Measurements from ENCODE around the gene LGALS7B.

LGALS7B gene

DNA sequence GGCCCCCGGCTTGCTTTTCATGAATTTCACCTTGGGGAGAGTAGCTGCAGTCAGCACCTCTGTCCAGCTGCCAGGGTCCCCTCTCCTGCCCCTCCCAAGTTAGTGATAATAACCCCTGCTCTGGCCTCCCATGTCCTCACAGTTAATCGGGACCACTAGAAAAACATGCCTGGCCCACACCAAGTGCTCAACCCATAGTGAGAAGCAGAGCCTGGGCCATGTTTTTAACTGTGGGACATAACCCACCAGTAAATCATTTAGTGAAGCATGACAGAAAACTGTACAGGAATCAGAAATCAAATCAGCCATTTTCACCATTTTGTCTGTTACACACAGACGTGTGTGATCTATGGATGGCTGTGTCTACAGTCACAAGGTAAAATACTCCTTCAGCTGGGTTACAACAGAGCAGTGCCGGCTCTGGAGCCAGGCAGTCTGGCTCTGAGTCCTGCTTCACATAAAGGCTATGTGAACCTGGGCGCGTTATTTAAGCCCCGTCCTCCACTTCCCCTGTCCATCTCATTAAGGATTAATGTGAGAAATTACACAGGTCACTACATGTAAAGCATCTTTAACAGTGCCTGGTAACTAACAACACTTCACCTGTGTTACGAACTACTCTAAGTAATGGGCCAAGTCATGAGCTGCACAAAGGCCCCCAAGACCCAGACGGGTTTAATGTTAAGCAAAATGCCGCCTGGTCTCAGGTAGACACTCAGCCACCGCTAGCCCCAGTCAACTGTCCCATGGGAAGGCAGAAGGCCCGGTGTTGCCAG, 50.2 kb downstream of the LGALS7B start (continued):
- TF ChIP-seq GFI1B (tag by site-specific recombination; IDR thresholded peaks at IDR 0.05) (no peak), ZNF366 (tag by site-specific recombination; conservative IDR thresholded peaks at IDR 0.05) (no peak), ZNF112 (tag by site-specific recombination; IDR thresholded peaks at IDR 0.05) (no peak), ZNF350 (tag by site-specific recombination; IDR thresholded peaks at IDR 0.05) (no peak), ZBTB8A (tag by site-specific recombination; IDR thresholded peaks at IDR 0.05) (no peak), ZNF24 (tag by site-specific recombination; IDR thresholded peaks at IDR 0.05) (no peak), ZNF670 (tag by site-specific recombination; IDR thresholded peaks at IDR 0.05; ENCODE audit: low read depth) (no peak), SP3 (tag by site-specific recombination; IDR thresholded peaks at IDR 0.05) (no peak), GLI4 (tag by site-specific recombination; IDR thresholded peaks at IDR 0.05) (no peak), ZNF600 (tag by site-specific recombination; IDR thresholded peaks at IDR 0.05) (peak; percentile 85), ZNF146 (tag by site-specific recombination; IDR thresholded peaks at IDR 0.05) (no peak), HOXA7 (CRISPR knock-in tag; IDR thresholded peaks at IDR 0.05; ENCODE audit: borderline replicate concordance) (no peak)
- TF ChIP-seq, protein P1, sequence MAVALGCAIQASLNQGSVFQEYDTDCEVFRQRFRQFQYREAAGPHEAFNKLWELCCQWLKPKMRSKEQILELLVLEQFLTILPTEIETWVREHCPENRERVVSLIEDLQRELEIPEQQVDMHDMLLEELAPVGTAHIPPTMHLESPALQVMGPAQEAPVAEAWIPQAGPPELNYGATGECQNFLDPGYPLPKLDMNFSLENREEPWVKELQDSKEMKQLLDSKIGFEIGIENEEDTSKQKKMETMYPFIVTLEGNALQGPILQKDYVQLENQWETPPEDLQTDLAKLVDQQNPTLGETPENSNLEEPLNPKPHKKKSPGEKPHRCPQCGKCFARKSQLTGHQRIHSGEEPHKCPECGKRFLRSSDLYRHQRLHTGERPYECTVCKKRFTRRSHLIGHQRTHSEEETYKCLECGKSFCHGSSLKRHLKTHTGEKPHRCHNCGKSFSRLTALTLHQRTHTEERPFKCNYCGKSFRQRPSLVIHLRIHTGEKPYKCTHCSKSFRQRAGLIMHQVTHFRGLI (tag by site-specific recombination; IDR thresholded peaks at IDR 0.05): peak; percentile 91
- TF ChIP-seq, protein P2, sequence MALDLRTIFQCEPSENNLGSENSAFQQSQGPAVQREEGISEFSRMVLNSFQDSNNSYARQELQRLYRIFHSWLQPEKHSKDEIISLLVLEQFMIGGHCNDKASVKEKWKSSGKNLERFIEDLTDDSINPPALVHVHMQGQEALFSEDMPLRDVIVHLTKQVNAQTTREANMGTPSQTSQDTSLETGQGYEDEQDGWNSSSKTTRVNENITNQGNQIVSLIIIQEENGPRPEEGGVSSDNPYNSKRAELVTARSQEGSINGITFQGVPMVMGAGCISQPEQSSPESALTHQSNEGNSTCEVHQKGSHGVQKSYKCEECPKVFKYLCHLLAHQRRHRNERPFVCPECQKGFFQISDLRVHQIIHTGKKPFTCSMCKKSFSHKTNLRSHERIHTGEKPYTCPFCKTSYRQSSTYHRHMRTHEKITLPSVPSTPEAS (tag by site-specific recombination; IDR thresholded peaks at IDR 0.05): no peak

DNA sequence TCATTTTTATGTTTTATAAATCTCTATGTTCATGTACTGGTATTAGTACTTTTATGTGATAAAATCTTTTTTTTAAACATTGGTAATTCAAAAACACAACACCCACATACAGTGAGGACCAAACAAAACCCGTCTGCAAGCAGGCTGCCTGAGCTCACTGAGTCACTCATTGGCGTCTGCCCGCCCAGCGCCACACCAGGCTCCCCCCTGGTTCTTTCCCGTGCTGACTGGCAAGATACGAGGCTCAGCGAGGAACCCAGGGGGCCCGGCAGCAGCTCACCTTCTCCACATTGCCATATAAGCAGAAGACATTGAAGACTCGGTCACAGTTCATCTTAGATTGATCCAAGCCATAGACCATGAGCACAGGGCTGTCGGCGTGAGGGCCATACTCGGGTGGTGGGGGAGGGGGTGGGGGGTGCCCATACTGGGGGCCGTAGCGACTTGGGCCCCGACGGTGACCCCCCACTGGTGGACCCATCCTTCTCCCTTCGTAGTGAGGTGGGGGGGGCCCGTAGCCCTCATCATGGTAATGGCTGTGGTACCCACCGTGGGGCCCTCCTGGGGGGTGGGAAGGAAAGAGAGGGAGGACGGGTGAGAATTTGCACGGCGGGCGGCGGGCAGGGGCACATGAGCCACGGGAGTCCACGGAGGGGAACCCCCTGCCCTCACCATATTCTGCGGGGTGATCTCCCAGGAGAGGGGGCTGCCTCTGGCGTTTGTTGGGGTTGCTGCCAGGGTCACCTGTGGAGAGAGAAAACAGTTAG, 51.0 kb downstream of the LGALS7B start:
- no peaks in the 10 kb centered on the region for H3K9me3 ChIP-seq (ENCODE audit: control insufficient read depth, insufficient read depth, low read depth, low read length)
- CTCF ChIA-PET: interaction anchor here (1.0 to 1.3 kb wide), 3 partner anchors 47 to 91 kb away, joined by 4 to 6 read pairs (median 5); partner anchors contain the start of genes MRPS12 and SARS2
- H3K4me1 ChIP-seq (ENCODE audit: control insufficient read depth, insufficient read depth, low read length): 0 out of 2 replicates have a peak, but pooled peaks cover 2% of the 10 kb centered on the region
- H3K36me3 ChIP-seq (ENCODE audit: control insufficient read depth in 2 of 2, insufficient read depth in 1 of 2, low read length in 2 of 2): peaks cover 98 to 99% of the 10 kb centered on the region in 2 experiments
- peak overlapping the region; percentile 63; the same call in 1 of the 2 replicates for H3K27ac ChIP-seq (ENCODE audit: extremely low read depth, low read depth, low read length)
- H3K4me3 ChIP-seq (ENCODE audit: low read depth, low read length): no peak overlapping the region
- POLR2A ChIA-PET: interaction anchor here (0.6 to 4.6 kb wide), 9 partner anchors 8 to 162 kb away, joined by 3 to 67 read pairs (median 5); partner anchors contain the start of genes ECH1, HNRNPL, MRPS12 and SARS2
- TF ChIP-seq, protein P3, sequence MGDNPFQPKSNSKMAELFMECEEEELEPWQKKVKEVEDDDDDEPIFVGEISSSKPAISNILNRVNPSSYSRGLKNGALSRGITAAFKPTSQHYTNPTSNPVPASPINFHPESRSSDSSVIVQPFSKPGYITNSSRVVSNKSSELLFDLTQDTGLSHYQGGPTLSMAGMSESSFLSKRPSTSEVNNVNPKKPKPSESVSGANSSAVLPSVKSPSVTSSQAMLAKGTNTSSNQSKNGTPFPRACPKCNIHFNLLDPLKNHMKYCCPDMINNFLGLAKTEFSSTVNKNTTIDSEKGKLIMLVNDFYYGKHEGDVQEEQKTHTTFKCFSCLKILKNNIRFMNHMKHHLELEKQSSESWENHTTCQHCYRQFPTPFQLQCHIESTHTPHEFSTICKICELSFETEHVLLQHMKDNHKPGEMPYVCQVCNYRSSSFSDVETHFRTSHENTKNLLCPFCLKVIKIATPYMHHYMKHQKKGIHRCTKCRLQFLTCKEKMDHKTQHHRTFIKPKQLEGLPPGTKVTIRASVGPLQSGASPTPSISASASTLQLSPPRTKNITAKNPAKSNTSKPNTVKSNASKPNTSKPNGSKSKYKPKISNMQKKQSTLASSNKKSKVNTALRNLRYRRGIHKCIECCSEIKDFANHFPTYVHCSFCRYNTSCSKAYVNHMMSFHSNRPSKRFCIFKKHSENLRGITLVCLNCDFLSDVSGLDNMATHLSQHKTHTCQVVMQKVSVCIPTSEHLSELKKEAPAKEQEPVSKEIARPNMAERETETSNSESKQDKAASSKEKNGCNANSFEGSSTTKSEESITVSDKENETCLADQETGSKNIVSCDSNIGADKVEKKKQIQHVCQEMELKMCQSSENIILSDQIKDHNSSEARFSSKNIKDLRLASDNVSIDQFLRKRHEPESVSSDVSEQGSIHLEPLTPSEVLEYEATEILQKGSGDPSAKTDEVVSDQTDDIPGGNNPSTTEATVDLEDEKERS (tag by site-specific recombination; IDR thresholded peaks at IDR 0.05): no peak
- no peak for TF ChIP-seq ZNF354C (tag by site-specific recombination; IDR thresholded peaks at IDR 0.05; ENCODE audit: borderline replicate concordance, low read depth)
- TF ChIP-seq, protein P4, sequence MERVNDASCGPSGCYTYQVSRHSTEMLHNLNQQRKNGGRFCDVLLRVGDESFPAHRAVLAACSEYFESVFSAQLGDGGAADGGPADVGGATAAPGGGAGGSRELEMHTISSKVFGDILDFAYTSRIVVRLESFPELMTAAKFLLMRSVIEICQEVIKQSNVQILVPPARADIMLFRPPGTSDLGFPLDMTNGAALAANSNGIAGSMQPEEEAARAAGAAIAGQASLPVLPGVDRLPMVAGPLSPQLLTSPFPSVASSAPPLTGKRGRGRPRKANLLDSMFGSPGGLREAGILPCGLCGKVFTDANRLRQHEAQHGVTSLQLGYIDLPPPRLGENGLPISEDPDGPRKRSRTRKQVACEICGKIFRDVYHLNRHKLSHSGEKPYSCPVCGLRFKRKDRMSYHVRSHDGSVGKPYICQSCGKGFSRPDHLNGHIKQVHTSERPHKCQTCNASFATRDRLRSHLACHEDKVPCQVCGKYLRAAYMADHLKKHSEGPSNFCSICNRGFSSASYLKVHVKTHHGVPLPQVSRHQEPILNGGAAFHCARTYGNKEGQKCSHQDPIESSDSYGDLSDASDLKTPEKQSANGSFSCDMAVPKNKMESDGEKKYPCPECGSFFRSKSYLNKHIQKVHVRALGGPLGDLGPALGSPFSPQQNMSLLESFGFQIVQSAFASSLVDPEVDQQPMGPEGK (tag by site-specific recombination; IDR thresholded peaks at IDR 0.05): peak; percentile 58; the same call in 1 of the 2 replicates
- TF ChIP-seq, protein P5, sequence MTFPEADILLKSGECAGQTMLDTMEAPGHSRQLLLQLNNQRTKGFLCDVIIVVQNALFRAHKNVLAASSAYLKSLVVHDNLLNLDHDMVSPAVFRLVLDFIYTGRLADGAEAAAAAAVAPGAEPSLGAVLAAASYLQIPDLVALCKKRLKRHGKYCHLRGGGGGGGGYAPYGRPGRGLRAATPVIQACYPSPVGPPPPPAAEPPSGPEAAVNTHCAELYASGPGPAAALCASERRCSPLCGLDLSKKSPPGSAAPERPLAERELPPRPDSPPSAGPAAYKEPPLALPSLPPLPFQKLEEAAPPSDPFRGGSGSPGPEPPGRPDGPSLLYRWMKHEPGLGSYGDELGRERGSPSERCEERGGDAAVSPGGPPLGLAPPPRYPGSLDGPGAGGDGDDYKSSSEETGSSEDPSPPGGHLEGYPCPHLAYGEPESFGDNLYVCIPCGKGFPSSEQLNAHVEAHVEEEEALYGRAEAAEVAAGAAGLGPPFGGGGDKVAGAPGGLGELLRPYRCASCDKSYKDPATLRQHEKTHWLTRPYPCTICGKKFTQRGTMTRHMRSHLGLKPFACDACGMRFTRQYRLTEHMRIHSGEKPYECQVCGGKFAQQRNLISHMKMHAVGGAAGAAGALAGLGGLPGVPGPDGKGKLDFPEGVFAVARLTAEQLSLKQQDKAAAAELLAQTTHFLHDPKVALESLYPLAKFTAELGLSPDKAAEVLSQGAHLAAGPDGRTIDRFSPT (tag by site-specific recombination; IDR thresholded peaks at IDR 0.05): peak; percentile 33; the same call in 1 of the 2 replicates
- TF ChIP-seq, protein P6, sequence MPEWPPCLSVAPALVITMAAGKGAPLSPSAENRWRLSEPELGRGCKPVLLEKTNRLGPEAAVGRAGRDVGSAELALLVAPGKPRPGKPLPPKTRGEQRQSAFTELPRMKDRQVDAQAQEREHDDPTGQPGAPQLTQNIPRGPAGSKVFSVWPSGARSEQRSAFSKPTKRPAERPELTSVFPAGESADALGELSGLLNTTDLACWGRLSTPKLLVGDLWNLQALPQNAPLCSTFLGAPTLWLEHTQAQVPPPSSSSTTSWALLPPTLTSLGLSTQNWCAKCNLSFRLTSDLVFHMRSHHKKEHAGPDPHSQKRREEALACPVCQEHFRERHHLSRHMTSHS (tag by site-specific recombination; IDR thresholded peaks at IDR 0.05): no peak
- TF ChIP-seq ZNF302 (tag by site-specific recombination; IDR thresholded peaks at IDR 0.05; ENCODE audit: low read depth): no peak
- peak; percentile 84 for TF ChIP-seq GLIS2 (tag by site-specific recombination; IDR thresholded peaks at IDR 0.05)
- TF ChIP-seq FEZF1 (tag by site-specific recombination; IDR thresholded peaks at IDR 0.05): no peak
- TF ChIP-seq ZNF366 (tag by site-specific recombination; conservative IDR thresholded peaks at IDR 0.05): no peak
